Measurements from ENCODE around the gene MED28.

MED28 gene

DNA sequence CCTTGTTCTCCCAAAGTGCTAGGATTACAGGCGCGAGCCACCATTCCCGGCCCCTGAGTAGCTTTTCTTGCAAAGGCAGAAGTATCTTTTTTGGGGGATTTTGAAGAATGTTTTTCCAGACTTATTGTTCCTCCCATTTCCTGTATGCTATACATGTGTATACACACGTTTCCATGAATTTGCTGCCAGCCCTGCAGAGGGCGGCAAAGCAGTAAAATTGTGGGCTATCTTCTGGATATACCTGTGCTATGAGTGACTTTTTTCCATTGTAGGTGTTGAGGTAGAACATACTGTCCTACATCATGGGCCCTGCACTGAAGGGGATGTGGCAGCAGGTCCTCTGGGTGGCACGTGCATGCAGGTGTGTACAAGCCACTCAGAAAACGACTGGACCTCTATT, 16.9 kb upstream of the MED28 start:
- Histone ChIP-seq H3K79me1 (ENCODE audit: low read length) (no peaks in the 10 kb centered on the region), H3K36me3 (ENCODE audit: control insufficient read depth, insufficient read depth, low read length) (peaks cover 8% of the 10 kb centered on the region), H3K56ac (ENCODE audit: low read length) (no peak overlapping the region), H3K4ac (ENCODE audit: low read depth, low read length) (no peak overlapping the region), H3K79me2 (ENCODE audit: control insufficient read depth, insufficient read depth, low read length) (no peaks in the 10 kb centered on the region), H3K4me3 (ENCODE audit: low read length) (no peak overlapping the region), H4K8ac (ENCODE audit: low read depth, low read length) (no peak overlapping the region), H2BK120ac (ENCODE audit: low read depth, low read length) (no peak overlapping the region), H3K27ac (ENCODE audit: low read depth, low read length) (no peak overlapping the region), H3K23ac (ENCODE audit: low read length) (no peak overlapping the region), H4K5ac (ENCODE audit: low read length) (no peak overlapping the region), H2AK5ac (ENCODE audit: low read length) (no peak overlapping the region), H3K27me3 (ENCODE audit: insufficient read depth, low read length, poor library complexity) (no peaks in the 10 kb centered on the region), H2BK5ac (ENCODE audit: low read length) (no peak overlapping the region), H3K4me2 (ENCODE audit: low read length) (no peak overlapping the region), H3K9ac (ENCODE audit: low read length) (no peak overlapping the region), H3K18ac (ENCODE audit: low read length) (no peak overlapping the region), H2BK15ac (replicated peaks; ENCODE audit: low read depth) (no peak overlapping the region), H3K4me1 (ENCODE audit: control insufficient read depth, low read depth, low read length) (no peaks in the 10 kb centered on the region)
- WGBS (ENCODE audit: extremely low coverage, insufficient coverage, low lambda C conversion rate), result no CpG with 5 or more reads among the region's 7 CpGs
- peak; percentile 16 for DNase-seq

DNA sequence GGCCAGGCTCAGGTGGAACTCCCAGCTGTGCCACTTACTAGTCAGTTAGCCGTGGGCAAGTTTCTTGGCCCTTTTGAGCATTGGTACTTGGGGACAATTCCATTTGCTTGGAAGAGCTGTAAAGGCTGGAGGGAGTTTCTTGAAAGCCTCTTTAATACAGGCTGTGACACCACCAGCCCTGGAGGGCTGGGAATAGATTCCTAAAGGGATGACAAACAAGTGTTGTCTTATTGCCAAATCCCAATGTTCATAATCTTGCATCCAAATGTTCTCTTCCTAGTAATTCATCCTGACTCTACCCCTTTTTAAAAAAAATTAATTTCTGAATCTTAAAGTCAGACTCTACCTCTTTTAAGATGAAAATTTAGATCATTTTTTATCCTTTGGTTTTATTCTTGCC, 14.6 kb upstream of the MED28 start:
- whole genome bisulfite sequencing (ENCODE audit: extremely low coverage, insufficient coverage, low lambda C conversion rate), result no CpG with 5 or more reads among the region's 1 CpG
- Histone ChIP-seq H4K8ac (ENCODE audit: low read depth, low read length) (no peak overlapping the region), H2BK120ac (ENCODE audit: low read depth, low read length) (no peak overlapping the region), H3K4me2 (ENCODE audit: low read length) (no peak overlapping the region), H3K9ac (ENCODE audit: low read length) (no peak overlapping the region), H3K4ac (ENCODE audit: low read depth, low read length) (no peak overlapping the region), H4K5ac (ENCODE audit: low read length) (no peak overlapping the region), H3K23ac (ENCODE audit: low read length) (no peak overlapping the region), H3K36me3 (ENCODE audit: control insufficient read depth, insufficient read depth, low read length) (peaks cover 6% of the 10 kb centered on the region), H3K27ac (ENCODE audit: low read depth, low read length) (no peak overlapping the region), H3K79me1 (ENCODE audit: low read length) (no peaks in the 10 kb centered on the region), H3K4me1 (ENCODE audit: control insufficient read depth, low read depth, low read length) (no peaks in the 10 kb centered on the region), H3K27me3 (ENCODE audit: insufficient read depth, low read length, poor library complexity) (no peaks in the 10 kb centered on the region), H2BK15ac (replicated peaks; ENCODE audit: low read depth) (no peak overlapping the region), H3K56ac (ENCODE audit: low read length) (no peak overlapping the region), H2AK5ac (ENCODE audit: low read length) (no peak overlapping the region), H2BK5ac (ENCODE audit: low read length) (no peak overlapping the region), H3K18ac (ENCODE audit: low read length) (no peak overlapping the region), H3K4me3 (ENCODE audit: low read length) (no peak overlapping the region), H3K79me2 (ENCODE audit: control insufficient read depth, insufficient read depth, low read length) (no peaks in the 10 kb centered on the region)
- DNase-seq, result no peak

DNA sequence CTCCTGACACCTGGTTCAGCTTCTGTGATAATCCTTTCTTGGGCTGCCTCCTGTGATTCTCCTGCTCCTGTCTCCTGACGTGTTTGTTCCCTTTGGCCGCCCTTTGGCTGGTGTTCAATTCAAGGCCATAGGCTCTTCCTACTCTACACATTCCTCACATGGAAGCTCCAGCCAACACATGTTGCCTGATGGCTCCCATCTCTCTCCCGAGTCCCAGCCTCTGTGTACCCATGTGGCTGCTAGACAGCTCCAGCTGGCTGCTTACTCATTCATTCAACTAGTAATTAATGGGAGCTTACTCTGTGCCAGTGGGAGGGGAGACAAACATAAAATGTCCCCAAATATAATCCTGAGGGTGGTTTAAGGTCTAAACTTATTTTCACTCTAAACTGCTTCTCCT, 9.2 kb upstream of the MED28 start:
- Histone ChIP-seq H3K79me1 (ENCODE audit: low read length) (no peaks in the 10 kb centered on the region), H2BK120ac (ENCODE audit: low read depth, low read length) (no peak overlapping the region), H2BK15ac (replicated peaks; ENCODE audit: low read depth) (no peak overlapping the region), H3K4me1 (ENCODE audit: control insufficient read depth, low read depth, low read length) (no peaks in the 10 kb centered on the region), H3K56ac (ENCODE audit: low read length) (no peak overlapping the region), H3K4ac (ENCODE audit: low read depth, low read length) (no peak overlapping the region), H3K18ac (ENCODE audit: low read length) (no peak overlapping the region), H3K4me2 (ENCODE audit: low read length) (no peak overlapping the region), H3K23ac (ENCODE audit: low read length) (no peak overlapping the region), H3K9ac (ENCODE audit: low read length) (no peak overlapping the region), H4K8ac (ENCODE audit: low read depth, low read length) (no peak overlapping the region), H3K27ac (ENCODE audit: low read depth, low read length) (no peak overlapping the region), H4K5ac (ENCODE audit: low read length) (no peak overlapping the region), H2AK5ac (ENCODE audit: low read length) (no peak overlapping the region), H3K27me3 (ENCODE audit: insufficient read depth, low read length, poor library complexity) (no peaks in the 10 kb centered on the region), H2BK5ac (ENCODE audit: low read length) (no peak overlapping the region), H3K79me2 (ENCODE audit: control insufficient read depth, insufficient read depth, low read length) (no peaks in the 10 kb centered on the region), H3K4me3 (ENCODE audit: low read length) (no peak overlapping the region), H3K36me3 (ENCODE audit: control insufficient read depth, insufficient read depth, low read length) (peaks cover 5% of the 10 kb centered on the region)
- no peak for DNase-seq
- no CpG with 5 or more reads among the region's 3 CpGs for WGBS (ENCODE audit: extremely low coverage, insufficient coverage, low lambda C conversion rate)

DNA sequence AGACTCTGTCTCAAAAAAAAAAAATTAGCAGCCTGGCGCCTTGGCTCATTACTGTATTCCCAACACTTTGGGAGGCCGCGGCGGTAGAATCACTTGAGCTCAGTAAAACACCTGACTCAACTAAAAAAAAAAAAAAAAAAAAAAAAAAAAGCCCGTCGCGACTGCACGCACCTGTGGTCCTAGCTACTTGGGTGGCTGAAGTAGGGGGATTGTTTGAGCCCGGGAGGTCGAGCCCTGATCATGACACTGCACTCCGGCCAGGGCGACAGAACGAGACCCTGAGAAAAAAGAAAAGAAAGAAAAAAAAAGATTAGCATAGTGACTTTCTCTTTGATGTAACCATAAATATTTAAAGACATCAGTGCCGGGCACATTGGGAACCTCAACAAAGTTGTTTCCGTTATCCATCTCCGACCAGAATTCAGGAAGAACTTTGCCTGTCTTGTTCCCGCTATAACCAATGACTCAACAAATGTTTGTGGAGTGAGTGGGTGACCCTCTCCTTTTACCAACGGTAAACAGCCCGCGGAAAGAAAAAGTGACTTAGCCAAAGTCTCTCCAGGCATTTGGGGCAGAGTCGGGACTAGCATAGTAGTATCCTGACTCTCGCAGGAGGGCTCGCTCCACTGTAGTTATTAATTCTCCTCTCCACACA, 553 bp upstream of the MED28 start:
- Histone ChIP-seq H4K5ac (ENCODE audit: low read length) (no peak overlapping the region), H2BK120ac (ENCODE audit: low read depth, low read length) (no peak overlapping the region), H3K9ac (ENCODE audit: low read length) (peak overlapping the region; percentile 68), H3K4me2 (ENCODE audit: low read length) (peak overlapping the region; percentile 63), H3K79me1 (ENCODE audit: low read length) (peaks cover 12% of the 10 kb centered on the region), H3K4me1 (ENCODE audit: control insufficient read depth, low read depth, low read length) (no peaks in the 10 kb centered on the region), H3K23ac (ENCODE audit: low read length) (no peak overlapping the region), H3K27ac (ENCODE audit: low read depth, low read length) (no peak overlapping the region), H3K18ac (ENCODE audit: low read length) (peak overlapping the region; percentile 55), H3K79me2 (ENCODE audit: control insufficient read depth, insufficient read depth, low read length) (peaks cover 37% of the 10 kb centered on the region), H2AK5ac (ENCODE audit: low read length) (no peak overlapping the region), H2BK5ac (ENCODE audit: low read length) (no peak overlapping the region), H3K56ac (ENCODE audit: low read length) (peak overlapping the region; percentile 84), H3K4ac (ENCODE audit: low read depth, low read length) (no peak overlapping the region), H3K4me3 (ENCODE audit: low read length) (peak overlapping the region; percentile 78), H4K8ac (ENCODE audit: low read depth, low read length) (no peak overlapping the region), H3K36me3 (ENCODE audit: control insufficient read depth, insufficient read depth, low read length) (peaks cover 1% of the 10 kb centered on the region), H3K27me3 (ENCODE audit: insufficient read depth, low read length, poor library complexity) (no peaks in the 10 kb centered on the region), H2BK15ac (replicated peaks; ENCODE audit: low read depth) (no peak overlapping the region)
- no CpG with 5 or more reads among the region's 23 CpGs for WGBS (ENCODE audit: extremely low coverage, insufficient coverage, low lambda C conversion rate)
- DNase-seq, result no peak

DNA sequence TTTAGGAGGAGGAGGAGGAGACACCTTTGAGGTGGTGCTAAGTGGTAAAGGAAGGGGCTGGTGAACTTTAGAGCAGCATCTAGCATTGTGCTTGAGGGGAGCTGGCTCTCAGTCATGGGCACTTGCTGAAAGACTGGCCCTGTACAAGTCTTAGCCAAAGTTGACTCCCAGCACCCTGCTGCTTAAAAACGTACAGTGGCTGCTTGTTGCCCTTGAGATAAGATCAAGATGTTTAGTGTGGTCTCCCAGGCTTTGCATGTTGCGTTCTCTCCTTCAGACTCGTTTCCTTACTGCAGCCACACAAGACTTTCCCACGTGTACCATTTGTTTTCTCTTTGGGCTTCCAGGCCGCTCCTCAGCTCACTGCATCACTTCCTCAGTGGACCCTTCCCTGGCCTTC, 1.8 kb downstream of the MED28 start:
- Histone ChIP-seq H3K27ac (ENCODE audit: low read depth, low read length) (no peak overlapping the region), H3K4me2 (ENCODE audit: low read length) (peak overlapping the region; percentile 13), H2BK5ac (ENCODE audit: low read length) (no peak overlapping the region), H3K4me3 (ENCODE audit: low read length) (no peak overlapping the region), H3K79me2 (ENCODE audit: control insufficient read depth, insufficient read depth, low read length) (peaks cover 44% of the 10 kb centered on the region), H3K18ac (ENCODE audit: low read length) (no peak overlapping the region), H2BK15ac (replicated peaks; ENCODE audit: low read depth) (no peak overlapping the region), H3K9ac (ENCODE audit: low read length) (no peak overlapping the region), H3K36me3 (ENCODE audit: control insufficient read depth, insufficient read depth, low read length) (peaks cover 4% of the 10 kb centered on the region), H3K27me3 (ENCODE audit: insufficient read depth, low read length, poor library complexity) (no peaks in the 10 kb centered on the region), H3K4ac (ENCODE audit: low read depth, low read length) (no peak overlapping the region), H2AK5ac (ENCODE audit: low read length) (no peak overlapping the region), H3K4me1 (ENCODE audit: control insufficient read depth, low read depth, low read length) (no peaks in the 10 kb centered on the region), H4K8ac (ENCODE audit: low read depth, low read length) (no peak overlapping the region), H4K5ac (ENCODE audit: low read length) (no peak overlapping the region), H3K79me1 (ENCODE audit: low read length) (peaks cover 20% of the 10 kb centered on the region), H3K23ac (ENCODE audit: low read length) (no peak overlapping the region), H2BK120ac (ENCODE audit: low read depth, low read length) (no peak overlapping the region), H3K56ac (ENCODE audit: low read length) (no peak overlapping the region)
- WGBS (ENCODE audit: extremely low coverage, insufficient coverage, low lambda C conversion rate), result no CpG with 5 or more reads among the region's 5 CpGs
- DNase-seq, result no peak

DNA sequence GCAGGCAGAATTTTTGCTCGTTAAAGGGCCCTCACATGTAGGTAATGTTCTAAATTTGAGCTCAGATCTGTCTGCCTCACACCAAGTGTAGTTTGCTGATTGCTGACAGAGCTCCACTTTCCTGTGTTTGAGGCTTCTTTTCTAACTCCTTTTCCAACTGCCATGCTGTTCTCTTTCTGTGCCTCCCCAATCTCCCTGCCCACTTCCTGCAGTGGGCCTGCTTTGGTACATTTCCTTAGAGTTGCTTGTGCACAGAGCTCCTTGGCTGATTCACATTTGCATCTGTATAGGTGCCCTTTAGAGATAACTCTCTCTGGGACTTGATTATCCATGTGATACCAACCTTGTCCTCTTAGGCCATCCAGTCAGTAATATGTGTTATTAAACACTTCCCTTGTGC, 4.5 kb downstream of the MED28 start:
- Histone ChIP-seq H3K23ac (ENCODE audit: low read length) (no peak overlapping the region), H2BK15ac (replicated peaks; ENCODE audit: low read depth) (no peak overlapping the region), H3K4ac (ENCODE audit: low read depth, low read length) (no peak overlapping the region), H3K4me1 (ENCODE audit: control insufficient read depth, low read depth, low read length) (no peaks in the 10 kb centered on the region), H3K18ac (ENCODE audit: low read length) (no peak overlapping the region), H3K27me3 (ENCODE audit: insufficient read depth, low read length, poor library complexity) (no peaks in the 10 kb centered on the region), H3K79me1 (ENCODE audit: low read length) (peaks cover 20% of the 10 kb centered on the region), H2AK5ac (ENCODE audit: low read length) (no peak overlapping the region), H3K79me2 (ENCODE audit: control insufficient read depth, insufficient read depth, low read length) (peaks cover 44% of the 10 kb centered on the region), H4K5ac (ENCODE audit: low read length) (no peak overlapping the region), H4K8ac (ENCODE audit: low read depth, low read length) (no peak overlapping the region), H3K36me3 (ENCODE audit: control insufficient read depth, insufficient read depth, low read length) (peaks cover 14% of the 10 kb centered on the region), H3K56ac (ENCODE audit: low read length) (no peak overlapping the region), H2BK120ac (ENCODE audit: low read depth, low read length) (no peak overlapping the region), H3K9ac (ENCODE audit: low read length) (no peak overlapping the region), H3K4me2 (ENCODE audit: low read length) (no peak overlapping the region), H3K4me3 (ENCODE audit: low read length) (no peak overlapping the region), H2BK5ac (ENCODE audit: low read length) (no peak overlapping the region), H3K27ac (ENCODE audit: low read depth, low read length) (no peak overlapping the region)
- no peak for DNase-seq
- no CpG with 5 or more reads among the region's 1 CpG for WGBS (ENCODE audit: extremely low coverage, insufficient coverage, low lambda C conversion rate)

Data from mesendoderm (in vitro differentiated cells).